GM21447 (cell line): ENCODE measurements around the gene FITM1.

ENCODE experiments used
- ATAC-seq: cut with Tn5 transposase; IDR thresholded peaks from one replicate; pipeline ENCODE4 v1.9.1; 2021; ENCODE audit not compliant: unreplicated experiment

FITM1 gene

DNA sequence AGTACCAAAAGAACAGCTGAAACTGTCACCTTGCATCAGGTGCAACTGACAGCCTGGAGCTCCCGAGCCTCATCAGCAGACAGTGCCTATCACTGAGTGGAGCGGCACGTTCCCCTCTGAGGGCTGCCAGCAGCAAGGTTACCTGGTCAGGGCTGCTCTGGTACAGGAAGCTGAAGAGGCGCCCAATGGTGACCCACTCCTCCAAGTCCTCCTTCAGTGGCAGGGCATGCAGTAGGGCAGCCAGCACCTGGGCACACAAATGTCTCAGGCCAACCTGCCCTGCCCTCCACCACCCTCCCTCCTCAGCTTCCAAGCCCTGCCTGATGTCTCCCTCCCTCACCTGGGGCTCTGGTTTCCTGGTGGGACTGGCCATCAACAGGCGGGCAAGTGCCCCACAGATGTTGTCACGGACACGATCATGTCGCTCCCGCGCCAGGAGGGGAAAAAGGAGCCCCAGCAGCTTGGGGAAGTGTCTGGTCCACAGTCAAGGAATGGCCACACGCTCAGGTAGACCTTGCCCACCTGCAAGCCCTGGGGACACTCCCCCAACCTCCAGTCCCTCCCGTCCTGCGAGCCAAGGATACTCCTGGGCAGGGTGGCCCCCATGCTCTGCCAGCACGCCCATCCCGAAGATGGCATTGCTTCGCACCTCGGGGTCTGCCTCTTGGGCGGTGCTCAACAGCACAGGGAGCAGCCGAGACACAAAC is 51.1 kb downstream of the FITM1 start:
- no peak for ATAC-seq
